A673 (cell line): Measurements from ENCODE around the gene ALDH8A1. TPM values are rescaled to one million over a fixed set of nuclear protein-coding genes. Genes with fewer than 3 reads are reported as not detected.

Source experiments
- BruUV-seq: library from RNA; stranded (reverse); fragments of 400-500 nt; replicated peaks from 2 replicates; lab custom pipeline; 2021; lab: Mats Ljungman, UMichigan
- CTCF ChIA-PET: fragments of 300-600 bp; sonication (Branson Sonifier 250); formaldehyde crosslinking; loops from one replicate; lab custom pipeline; 2022; ENCODE audit warnings: antibody characterized with exemption; lab: Charles Lee
- POLR2A ChIA-PET: fragments of 300-600 bp; sonication (Branson Sonifier 250); formaldehyde crosslinking; loops from one replicate; lab custom pipeline; 2022; ENCODE audit warnings: antibody characterized with exemption; ENCODE audit not compliant: low non-redundant PET; lab: Charles Lee
- DNase-seq: peaks from one replicate; pipeline ENCODE4 v3.0.0-alpha.2; 2015; ENCODE audit warnings: low spot score
- H3K27ac ChIP-seq: fragments of 200-600 bp; sonication (generic); 2 replicates; pipeline ENCODE4 v1.5.1; 2016; ENCODE audit warnings: mixed run types, low read depth, mild to moderate bottlenecking, mixed read lengths, antibody characterized with exemption, low read length; ENCODE audit not compliant: poor library complexity, severe bottlenecking
- H3K27me3 ChIP-seq: fragments of 200-600 bp; sonication (generic); replicated peaks from 2 replicates; pipeline ENCODE4 v1.6.1; 2017; ENCODE audit warnings: mixed run types, low read depth, mild to moderate bottlenecking, mixed read lengths, antibody characterized with exemption, low read length; ENCODE audit not compliant: insufficient read depth, poor library complexity
- H3K36me3 ChIP-seq: fragments of 200-600 bp; sonication (generic); 2 replicates; pipeline ENCODE4 v1.6.1; 2016; ENCODE audit warnings: mixed run types, mild to moderate bottlenecking, mixed read lengths, antibody characterized with exemption, low read length; ENCODE audit not compliant: insufficient read depth, poor library complexity, severe bottlenecking
- H3K4me1 ChIP-seq: fragments of 200-600 bp; sonication (generic); 2 replicates; pipeline ENCODE4 v1.6.1; 2017; ENCODE audit warnings: mixed run types, mild to moderate bottlenecking, mixed read lengths, antibody characterized with exemption, low read length; ENCODE audit not compliant: insufficient read depth, poor library complexity, severe bottlenecking
- H3K4me3 ChIP-seq: fragments of 200-600 bp; sonication (generic); 2 replicates; pipeline ENCODE4 v1.5.1; 2016; ENCODE audit warnings: low read depth, mixed run types, mild to moderate bottlenecking, mixed read lengths, low read length; ENCODE audit not compliant: poor library complexity, severe bottlenecking
- H3K9me3 ChIP-seq: fragments of 200-600 bp; sonication (generic); 2 replicates; pipeline ENCODE4 v1.6.1; 2016; ENCODE audit warnings: mixed run types, low read depth, mild to moderate bottlenecking, mixed read lengths, antibody characterized with exemption, low read length; ENCODE audit not compliant: poor library complexity, severe bottlenecking
- CTCF ChIP-seq: fragments of 300-800, 200-600 bp; sonication (generic); conservative IDR thresholded peaks from 2 replicates; pipeline ENCODE4 v1.5.1; 2017; ENCODE audit warnings: low read depth, mild to moderate bottlenecking, antibody characterized with exemption, low read length, moderate library complexity, mixed read lengths
- EZH2 ChIP-seq: fragments of 200-600 bp; sonication (generic); IDR thresholded peaks from 2 replicates; pipeline ENCODE4 v1.6.1; 2017; ENCODE audit warnings: borderline replicate concordance, low read depth, mild to moderate bottlenecking, mixed read lengths, antibody characterized with exemption, low read length; ENCODE audit not compliant: poor library complexity, severe bottlenecking
- intact Hi-C: fragments of 100-400 bp; cut with micrococcal nuclease; formaldehyde crosslinking; loops from one replicate; pipeline ENCODE4 v1.10.0; 2022; ENCODE audit not compliant: unreplicated experiment
- total RNA-seq: library from RNA; stranded (reverse); gene quantifications from 2 replicates; pipeline ENCODE4 v1.2.3, GENCODE V29; 2021

Gene ALDH8A1
- total RNA-seq, 1 experiment from 2014 or later, result 0.45 TPM

GRCh38 chr6:134936476-134936875 is 13.4 kb downstream of the ALDH8A1 start:
- Histone ChIP-seq H3K27me3 (no peaks in the 10 kb centered on the region), H3K4me3 (no peak overlapping the region), H3K4me1 (no peaks in the 10 kb centered on the region), H3K36me3 (no peaks in the 10 kb centered on the region), H3K27ac (no peak overlapping the region), H3K9me3 (no peaks in the 10 kb centered on the region)
- POLR2A ChIA-PET, result no interaction called here
- CTCF ChIA-PET, result no interaction called here
- TF ChIP-seq CTCF, result no peak
- no peak for TF ChIP-seq EZH2
- no TSS peak for BruUV-seq
- DNase-seq, result no peak
- intact Hi-C loops, result no loop called here

- ChIA-PET POLR2A (no interaction called here), CTCF (no interaction called here)
- no peaks in the 10 kb centered on the region for H3K4me1 ChIP-seq
- no peak for DNase-seq
- no peaks in the 10 kb centered on the region for H3K9me3 ChIP-seq
- no peak overlapping the region for H3K27ac ChIP-seq
- no peaks in the 10 kb centered on the region for H3K36me3 ChIP-seq
- no peaks in the 10 kb centered on the region for H3K27me3 ChIP-seq
- TF ChIP-seq EZH2 (no peak), CTCF (no peak)
- H3K4me3 ChIP-seq, result no peak overlapping the region
- no TSS peak for BruUV-seq
- intact Hi-C loops, result loop anchor here (5.0 kb wide), 1 partner anchor 48 kb away; no protein-coding TSS in a partner anchor
Observed at GRCh38 chr6:134934793-134935485, 15.0 kb downstream of the ALDH8A1 start.

GRCh38 chr6:134932535-134933470 is 17.1 kb downstream of the ALDH8A1 start:
- ChIA-PET POLR2A (no interaction called here), CTCF (no interaction called here)
- H3K9me3 ChIP-seq, result no peaks in the 10 kb centered on the region

More at GRCh38 chr6:134932535-134933470, 17.1 kb downstream of the ALDH8A1 start:
- Histone ChIP-seq H3K27me3 (no peaks in the 10 kb centered on the region), H3K27ac (no peak overlapping the region), H3K36me3 (no peaks in the 10 kb centered on the region), H3K4me1 (no peaks in the 10 kb centered on the region), H3K4me3 (no peak overlapping the region)
- no peak for DNase-seq
- intact Hi-C loops, result loop anchor here (5.0 kb wide), 1 partner anchor 46 kb away; no protein-coding TSS in a partner anchor
- TF ChIP-seq EZH2 (no peak), CTCF (no peak)
- BruUV-seq, result no TSS peak
